Ureter (tissue), 1 donor: ENCODE results near the gene SAA1. TPM values are rescaled to one million over a fixed set of nuclear protein-coding genes. Genes with fewer than 3 reads are reported as not detected.

ENCODE experiments used
- DNase-seq: peaks from one replicate; pipeline ENCODE4 v3.0.0-alpha.2; 2020; ENCODE audit warnings: low spot score
- total RNA-seq: library from RNA; stranded (reverse); gene quantifications from one replicate; pipeline ENCODE4 v1.2.4, GENCODE V29; 2023
- donor health status: DM: yes; HTN: yes; CAD: no.

SAA1 gene
- total RNA-seq, 1 donor from 2014 or later: 5.5 TPM

DNA sequence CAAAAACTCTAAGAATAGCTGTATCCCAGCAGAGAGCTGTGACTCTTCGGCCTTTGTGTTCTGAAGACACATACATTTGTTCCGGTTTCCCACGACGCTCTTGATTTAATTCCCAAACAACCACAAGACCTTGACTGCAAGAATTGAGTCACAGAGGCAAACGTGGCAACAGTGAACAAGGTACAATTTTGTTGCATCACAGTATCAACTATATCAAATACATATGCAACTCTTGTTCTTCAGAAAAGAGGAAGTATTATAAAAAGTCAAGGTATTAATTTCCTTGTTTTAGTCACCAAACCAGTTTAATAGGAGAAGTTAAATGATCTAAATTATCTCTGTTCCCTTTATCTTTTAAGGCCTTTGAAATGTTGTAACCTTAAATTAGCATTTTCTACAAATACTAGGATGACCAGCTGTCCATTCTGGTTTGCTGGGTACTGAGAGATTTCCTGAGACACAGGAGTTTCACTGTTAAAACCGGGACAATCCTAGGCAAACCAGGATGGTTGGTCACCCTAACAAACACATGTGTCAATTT is 44.8 kb downstream of the SAA1 start:
- no peak for DNase-seq

DNA sequence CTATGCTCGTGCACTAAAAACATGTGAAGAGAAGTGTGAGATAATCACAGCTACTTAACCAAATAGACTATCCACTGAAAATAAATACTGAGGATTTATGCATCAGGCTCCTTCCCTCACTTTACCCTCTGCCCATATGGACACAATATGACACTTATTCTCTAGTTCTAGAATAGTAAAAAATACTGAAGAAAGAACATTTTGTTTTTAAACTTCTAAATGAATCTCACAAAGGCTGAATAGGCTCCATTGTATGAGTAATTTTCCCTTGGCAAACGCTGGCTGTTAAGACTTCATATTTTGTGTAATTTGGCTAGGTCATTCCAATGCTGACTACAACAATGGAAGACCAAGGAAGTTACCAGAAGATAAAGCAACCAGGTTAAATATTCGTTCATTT is 45.9 kb downstream of the SAA1 start:
- DNase-seq: no peak

DNA sequence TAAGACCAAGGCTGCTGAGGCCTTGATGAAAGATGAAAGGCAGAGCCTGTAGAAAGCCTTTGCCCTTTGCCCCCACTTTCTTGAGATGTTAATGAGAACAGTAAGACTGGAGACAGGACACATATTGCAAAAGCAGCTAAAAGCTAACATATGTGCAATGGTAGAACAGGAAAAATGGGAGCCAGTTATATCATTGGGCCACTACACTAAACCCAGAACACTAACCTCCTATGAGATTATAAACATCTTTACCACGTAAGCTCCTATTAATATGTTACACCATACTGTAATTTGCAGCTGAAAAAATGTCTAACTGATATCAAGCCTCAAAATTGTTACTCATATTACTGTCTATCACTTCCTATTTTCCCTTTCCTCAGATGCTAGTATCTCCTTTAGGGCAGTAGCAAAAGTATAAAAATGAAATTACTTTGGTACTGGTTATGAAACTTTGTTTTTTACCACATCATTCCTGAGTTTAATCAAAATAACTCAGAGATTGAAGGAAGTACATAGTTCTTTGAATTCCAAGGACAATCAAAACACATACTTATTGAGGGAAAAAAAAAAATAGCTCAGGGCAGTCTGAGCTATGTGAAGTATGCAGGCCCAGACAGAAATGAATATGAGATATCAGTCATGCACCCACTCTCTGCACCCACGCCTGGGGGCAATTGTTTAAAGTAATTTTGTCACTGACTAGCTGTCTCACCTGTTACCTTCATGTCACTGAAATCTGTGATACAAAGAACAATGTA is 46.8 kb downstream of the SAA1 start:
- DNase-seq: no peak

DNA sequence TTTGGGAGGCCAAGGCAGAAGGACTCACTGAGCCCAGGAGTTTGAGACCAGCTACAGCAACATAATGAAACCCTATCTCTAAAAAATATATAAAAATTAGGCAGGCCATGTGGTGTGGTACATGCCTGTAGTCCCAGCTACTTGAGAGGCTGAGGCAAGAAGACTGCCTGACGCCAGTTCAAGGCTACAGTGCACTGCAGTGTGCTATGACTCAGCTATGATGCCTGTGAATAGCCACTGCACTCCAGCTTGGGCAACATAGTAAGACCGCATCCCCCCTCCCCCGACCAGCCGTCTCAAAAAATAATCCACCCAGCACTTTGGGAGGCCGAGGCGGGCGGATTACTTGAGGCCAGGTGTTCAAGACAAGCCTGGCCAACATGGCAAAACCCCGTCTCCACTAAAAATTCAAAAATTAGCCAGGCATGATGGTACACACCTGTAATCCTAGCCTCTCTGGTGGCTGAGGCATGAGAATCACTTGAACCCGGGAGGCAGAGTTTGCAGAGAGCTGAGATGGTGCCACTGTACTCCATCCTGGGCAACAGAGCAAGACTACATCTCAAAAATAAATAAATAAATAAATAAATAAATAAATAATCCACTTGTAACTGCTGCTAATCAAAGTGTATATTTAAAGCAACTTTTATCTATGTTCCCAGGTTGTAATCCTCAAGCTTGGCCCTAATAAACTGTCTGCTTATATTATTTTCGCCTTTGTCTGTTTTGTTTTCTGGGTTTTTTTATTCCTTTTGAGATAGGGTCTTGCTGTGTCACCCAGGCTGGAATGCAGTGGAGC is 48.1 kb downstream of the SAA1 start:
- DNase-seq: no peak

DNA sequence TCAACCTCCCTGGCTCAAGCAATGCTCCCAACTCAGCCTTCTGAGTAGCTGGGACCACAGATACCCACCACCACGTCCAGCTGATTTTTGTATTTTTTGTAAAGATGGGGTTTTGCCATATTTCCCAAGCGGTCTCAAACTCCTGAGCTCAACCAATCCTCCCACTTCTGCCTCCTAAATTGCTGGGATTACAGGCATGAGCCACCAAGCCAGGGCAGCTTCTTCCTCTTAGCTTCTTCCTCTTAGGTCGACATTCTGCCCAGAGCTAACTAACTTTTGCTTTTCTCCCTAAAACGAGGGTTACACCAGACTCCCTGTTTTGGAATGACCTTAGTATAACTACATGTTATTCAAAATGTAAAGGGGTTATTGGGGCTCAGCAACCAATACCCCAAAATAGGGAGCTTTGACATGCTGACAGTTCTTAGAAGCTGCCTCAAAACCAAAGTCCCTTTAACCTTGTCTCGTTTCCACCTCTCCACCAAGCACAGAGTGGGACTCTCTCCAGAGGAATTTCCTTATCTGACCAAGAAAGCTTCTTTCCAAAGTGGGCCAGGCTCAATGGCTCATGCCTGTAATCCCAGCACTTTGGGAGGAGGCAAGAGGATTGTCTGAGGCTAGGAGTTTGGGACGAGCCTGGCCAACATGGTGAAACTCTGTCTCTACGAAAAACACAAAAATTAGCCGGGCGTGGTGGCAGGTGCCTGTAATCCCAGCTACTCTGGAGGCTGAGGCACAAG is 48.9 kb downstream of the SAA1 start:
- DNase-seq: no peak

DNA sequence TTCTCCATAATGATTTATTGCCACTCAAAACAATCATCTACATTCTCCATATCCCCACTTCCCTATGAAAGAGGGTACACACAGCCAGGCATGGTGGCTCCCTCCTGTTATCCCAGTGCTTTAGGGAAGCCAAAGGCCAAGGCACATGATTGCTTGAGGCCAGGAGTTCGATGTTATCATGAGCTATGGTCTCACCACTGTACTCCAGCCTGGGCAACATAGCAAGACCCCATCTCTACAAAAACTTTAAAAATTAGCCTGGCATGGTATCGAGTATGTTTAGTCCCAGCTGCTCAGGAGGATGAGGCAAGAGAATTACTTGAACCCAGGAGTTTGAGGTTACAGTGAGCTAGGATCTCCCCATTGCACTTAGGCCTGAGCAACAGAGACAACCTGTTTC is 49.8 kb downstream of the SAA1 start:
- DNase-seq: no peak

DNA sequence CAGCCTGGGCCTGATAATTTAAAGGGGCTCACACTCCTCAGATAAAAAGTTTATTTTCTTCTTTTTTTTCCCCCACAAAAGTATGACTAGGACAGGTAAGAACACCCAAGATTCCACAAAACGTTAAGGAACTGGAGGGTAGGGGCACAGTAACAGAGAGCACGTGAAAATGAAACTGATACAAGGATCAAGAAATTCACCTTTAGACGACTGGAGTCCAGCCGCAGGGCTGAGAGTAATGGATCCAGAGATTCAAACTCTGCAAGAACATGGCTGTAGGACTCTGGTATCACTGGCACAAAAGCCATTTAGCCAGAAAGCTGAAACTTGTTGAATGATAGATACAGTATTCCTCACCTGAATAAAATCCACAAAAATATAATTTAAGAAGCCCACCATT is 51.5 kb downstream of the SAA1 start:
- no peak for DNase-seq

Other genes starting within 250 kb of the SAA1 start
- 1.7 TPM for gene TPH1, start 220.0 kb upstream of the SAA1 start, total RNA-seq
- gene SAAL1, start 160.2 kb upstream of the SAA1 start, total RNA-seq: 21.5 TPM
- not detected for gene MRGPRX3, start 133.7 kb upstream of the SAA1 start, total RNA-seq
- gene MRGPRX4, start 93.4 kb upstream of the SAA1 start, total RNA-seq: not detected
- not detected for gene SAA4, start 29.5 kb upstream of the SAA1 start, total RNA-seq
- gene SAA2, start 17.6 kb upstream of the SAA1 start, total RNA-seq: 6.7 TPM
- gene HPS5, start 55.9 kb downstream of the SAA1 start, total RNA-seq: 18.1 TPM
- gene GTF2H1, start 56.3 kb downstream of the SAA1 start, total RNA-seq: 61.4 TPM
- gene LDHA, start 128.3 kb downstream of the SAA1 start, total RNA-seq: 304 TPM
- gene LDHC, start 146.1 kb downstream of the SAA1 start, total RNA-seq: not detected
- not detected for gene LDHAL6A, start 189.6 kb downstream of the SAA1 start, total RNA-seq